ENCODE data around the gene STK25.
A peak's percentile ranks its signal among the peaks of the same experiment; 100 is the strongest.
"Not testable (repeated sequence)": the region's sequence is repeated elsewhere in the genome, so short reads cannot be mapped to it uniquely, and the experiment has no call there.

The STK25 gene

GRCh38 chr2:241461693-241462677 lies 46.4 kb downstream of the STK25 start:
- no peak for DNase-seq

- no peak for DNase-seq
Measured at GRCh38 chr2:241460631-241461030, 47.8 kb downstream of the STK25 start.

GRCh38 chr2:241459520-241459919 lies 48.9 kb downstream of the STK25 start:
- DNase-seq: no peak

- no peak for DNase-seq
Measured at GRCh38 chr2:241458687-241459086, 49.7 kb downstream of the STK25 start.

GRCh38 chr2:241456546-241456945 lies 51.8 kb downstream of the STK25 start:
- no peak for DNase-seq

GRCh38 chr2:241454837-241455485 lies 53.4 kb downstream of the STK25 start:
- no peak for DNase-seq

GRCh38 chr2:241453919-241454318 lies 54.5 kb downstream of the STK25 start:
- not testable (repeated sequence) for DNase-seq

- DNase-seq: no peak
Measured at GRCh38 chr2:241451840-241452506, 56.4 kb downstream of the STK25 start.

GRCh38 chr2:241450092-241450491 lies 58.3 kb downstream of the STK25 start:
- not testable (repeated sequence) for DNase-seq

- no peak for DNase-seq
Measured at GRCh38 chr2:241445426-241445825, 63.0 kb downstream of the STK25 start.

GRCh38 chr2:241443486-241444223 lies 64.7 kb downstream of the STK25 start:
- DNase-seq: peak; percentile 97
